Panc1 (cell line): Measurements from ENCODE around the gene KAT7. TPM values are rescaled to one million over a fixed set of nuclear protein-coding genes. Genes with fewer than 3 reads are reported as not detected.

ENCODE experiments used
- ATAC-seq: fragments of 200-7000 bp; cut with Tn5 transposase; 2 replicates; pipeline ENCODE4 v1.9.1; 2020; ENCODE audit warnings: mild to moderate bottlenecking, moderate library complexity
- BruUV-seq: library from RNA; stranded (reverse); fragments of 400-500 nt; replicated peaks from 2 replicates; lab custom pipeline; 2021; lab: Mats Ljungman, UMichigan
- CTCF ChIA-PET: fragments of 300-600 bp; sonication (Branson Sonifier 250); formaldehyde crosslinking; loops from one replicate; lab custom pipeline; 2022; ENCODE audit warnings: antibody characterized with exemption; lab: Charles Lee
- POLR2A ChIA-PET: fragments of 300-600 bp; sonication (Branson Sonifier 250); formaldehyde crosslinking; loops from one replicate; lab custom pipeline; 2022; ENCODE audit warnings: antibody characterized with exemption; lab: Charles Lee
- DNase-seq: peaks from one replicate; pipeline ENCODE4 v3.0.0-alpha.2; 2010; ENCODE audit warnings: low read depth, low spot score
- H3K27ac ChIP-seq: 2 replicates; pipeline ENCODE4 v1.5.1; 2011; ENCODE audit warnings: mild to moderate bottlenecking, low read length, inconsistent platforms
- H3K27me3 ChIP-seq: fragments of 200-500 bp; sonication (Bioruptor generic); 2 replicates; pipeline ENCODE4 v1.6.0; 2014; ENCODE audit warnings: low read length, inconsistent platforms; ENCODE audit not compliant: control insufficient read depth, insufficient read depth
- H3K36me3 ChIP-seq: fragments of 200-500 bp; sonication (Bioruptor generic); 2 replicates; pipeline ENCODE4 v1.5.1; 2014; ENCODE audit warnings: inconsistent platforms, mild to moderate bottlenecking, low read length, moderate library complexity; ENCODE audit not compliant: control insufficient read depth, insufficient read depth
- H3K4me1 ChIP-seq: 2 replicates; pipeline ENCODE4 v1.5.1; 2011; ENCODE audit warnings: inconsistent platforms, mild to moderate bottlenecking, low read length, moderate library complexity; ENCODE audit not compliant: control insufficient read depth, insufficient read depth
- H3K4me3 ChIP-seq, 2 experiments: 2 replicates each; pipeline ENCODE4 v1.5.1; 2011 to 2012; ENCODE audit warnings: low read depth in 2 of 2, low read length in 2 of 2, mild to moderate bottlenecking in 2 of 2, inconsistent platforms in 1 of 2, moderate library complexity in 1 of 2
- H3K9me3 ChIP-seq: fragments of 200-500 bp; sonication (Bioruptor generic); 2 replicates; pipeline ENCODE4 v1.5.1; 2014; ENCODE audit warnings: low read depth, mild to moderate bottlenecking, inconsistent platforms, low read length, moderate library complexity; ENCODE audit not compliant: control insufficient read depth, insufficient read depth
- POLR2AphosphoS5 ChIP-seq: IDR thresholded peaks from 2 replicates; pipeline ENCODE4 v1.6.1; 2012; ENCODE audit warnings: mild to moderate bottlenecking, low read depth, low read length, moderate library complexity
- SIN3A ChIP-seq: IDR thresholded peaks from 2 replicates; pipeline ENCODE4 v1.6.1; 2012; ENCODE audit warnings: low read depth, mild to moderate bottlenecking, low read length, moderate library complexity, borderline replicate concordance; ENCODE audit not compliant: insufficient read depth
- TCF7L2 ChIP-seq: IDR thresholded peaks from 2 replicates; pipeline ENCODE4 v1.6.1; 2011; ENCODE audit warnings: mild to moderate bottlenecking, low read depth, low read length, inconsistent platforms
- in situ Hi-C: cut with HindIII; loops from 2 replicates; pipeline ENCODE4 v1.10.0; 2016; ENCODE audit warnings: low sequenced_read_pairs, low pct_unique_long_range_greater_than_20kb
- intact Hi-C: fragments of 100-400 bp; cut with micrococcal nuclease; formaldehyde crosslinking; loops from one replicate; pipeline ENCODE4 v1.10.0; 2022; ENCODE audit not compliant: unreplicated experiment
- total RNA-seq: library from RNA; stranded (reverse); gene quantifications from one replicate; pipeline ENCODE4 v1.2.1, GENCODE V29; 2021; ENCODE audit not compliant: unreplicated experiment
- TF ChIP-seq, protein P1 (sequence below), 2 experiments: IDR thresholded peaks; 2 replicates each; pipeline ENCODE4 v1.6.1; 2011 to 2012; ENCODE audit warnings: low read depth in 2 of 2, control low read depth in 1 of 2, low read length in 1 of 2, mild to moderate bottlenecking in 1 of 2, moderate library complexity in 1 of 2; ENCODE audit not compliant: insufficient read depth in 1 of 2
- TF ChIP-seq, protein P2 (sequence below): fragments of 450-650 bp; IDR thresholded peaks from 2 replicates; pipeline ENCODE4 v1.5.1; 2017; ENCODE audit warnings: mild to moderate bottlenecking

The KAT7 gene
- total RNA-seq, 1 experiment from 2014 or later, result 69.0 TPM

DNA sequence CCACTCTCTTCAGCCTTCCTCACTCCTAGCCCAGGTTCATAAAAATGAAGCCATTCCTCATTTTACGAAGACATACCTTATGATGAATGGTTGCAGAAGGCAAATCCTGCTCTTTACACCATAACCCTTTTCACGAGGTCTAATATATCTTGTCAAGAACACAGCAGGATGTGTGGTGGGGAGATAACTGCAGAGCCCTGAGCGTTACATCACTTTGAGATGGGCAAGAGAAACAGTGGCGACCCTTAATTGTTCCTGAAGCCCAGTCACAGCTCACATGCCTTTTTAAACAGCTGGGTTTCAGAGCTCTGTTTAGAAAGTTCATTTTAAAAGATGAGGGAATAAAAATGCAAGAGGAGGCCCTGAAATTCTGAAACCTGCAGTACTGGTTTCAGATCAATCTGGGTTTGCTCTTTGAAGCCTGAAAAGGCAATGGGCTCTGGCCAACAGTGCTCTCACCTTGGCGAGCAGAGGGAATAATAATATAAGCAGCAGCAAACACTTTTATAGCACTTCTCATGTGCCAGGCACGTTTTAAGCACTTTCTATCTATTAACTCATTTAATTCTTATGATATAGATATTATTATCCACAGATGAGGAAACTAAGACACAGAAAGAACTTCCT lies 27.4 kb upstream of the KAT7 start:
- POLR2A ChIA-PET, result no interaction called here
- no TSS peak for BruUV-seq
- no peak overlapping the region for H3K4me3 ChIP-seq
- no peaks in the 10 kb centered on the region for H3K9me3 ChIP-seq
- no peak for TF ChIP-seq TCF7L2
- no peak for TF ChIP-seq SIN3A
- TF ChIP-seq, protein P1, sequence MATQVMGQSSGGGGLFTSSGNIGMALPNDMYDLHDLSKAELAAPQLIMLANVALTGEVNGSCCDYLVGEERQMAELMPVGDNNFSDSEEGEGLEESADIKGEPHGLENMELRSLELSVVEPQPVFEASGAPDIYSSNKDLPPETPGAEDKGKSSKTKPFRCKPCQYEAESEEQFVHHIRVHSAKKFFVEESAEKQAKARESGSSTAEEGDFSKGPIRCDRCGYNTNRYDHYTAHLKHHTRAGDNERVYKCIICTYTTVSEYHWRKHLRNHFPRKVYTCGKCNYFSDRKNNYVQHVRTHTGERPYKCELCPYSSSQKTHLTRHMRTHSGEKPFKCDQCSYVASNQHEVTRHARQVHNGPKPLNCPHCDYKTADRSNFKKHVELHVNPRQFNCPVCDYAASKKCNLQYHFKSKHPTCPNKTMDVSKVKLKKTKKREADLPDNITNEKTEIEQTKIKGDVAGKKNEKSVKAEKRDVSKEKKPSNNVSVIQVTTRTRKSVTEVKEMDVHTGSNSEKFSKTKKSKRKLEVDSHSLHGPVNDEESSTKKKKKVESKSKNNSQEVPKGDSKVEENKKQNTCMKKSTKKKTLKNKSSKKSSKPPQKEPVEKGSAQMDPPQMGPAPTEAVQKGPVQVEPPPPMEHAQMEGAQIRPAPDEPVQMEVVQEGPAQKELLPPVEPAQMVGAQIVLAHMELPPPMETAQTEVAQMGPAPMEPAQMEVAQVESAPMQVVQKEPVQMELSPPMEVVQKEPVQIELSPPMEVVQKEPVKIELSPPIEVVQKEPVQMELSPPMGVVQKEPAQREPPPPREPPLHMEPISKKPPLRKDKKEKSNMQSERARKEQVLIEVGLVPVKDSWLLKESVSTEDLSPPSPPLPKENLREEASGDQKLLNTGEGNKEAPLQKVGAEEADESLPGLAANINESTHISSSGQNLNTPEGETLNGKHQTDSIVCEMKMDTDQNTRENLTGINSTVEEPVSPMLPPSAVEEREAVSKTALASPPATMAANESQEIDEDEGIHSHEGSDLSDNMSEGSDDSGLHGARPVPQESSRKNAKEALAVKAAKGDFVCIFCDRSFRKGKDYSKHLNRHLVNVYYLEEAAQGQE (IDR thresholded peaks at IDR 0.05; ENCODE audit: insufficient read depth in 1 of 2, low read depth in 2 of 2, low read length in 1 of 2), result no peak
- TF ChIP-seq POLR2AphosphoS5, result no peak
- TF ChIP-seq, protein P2, sequence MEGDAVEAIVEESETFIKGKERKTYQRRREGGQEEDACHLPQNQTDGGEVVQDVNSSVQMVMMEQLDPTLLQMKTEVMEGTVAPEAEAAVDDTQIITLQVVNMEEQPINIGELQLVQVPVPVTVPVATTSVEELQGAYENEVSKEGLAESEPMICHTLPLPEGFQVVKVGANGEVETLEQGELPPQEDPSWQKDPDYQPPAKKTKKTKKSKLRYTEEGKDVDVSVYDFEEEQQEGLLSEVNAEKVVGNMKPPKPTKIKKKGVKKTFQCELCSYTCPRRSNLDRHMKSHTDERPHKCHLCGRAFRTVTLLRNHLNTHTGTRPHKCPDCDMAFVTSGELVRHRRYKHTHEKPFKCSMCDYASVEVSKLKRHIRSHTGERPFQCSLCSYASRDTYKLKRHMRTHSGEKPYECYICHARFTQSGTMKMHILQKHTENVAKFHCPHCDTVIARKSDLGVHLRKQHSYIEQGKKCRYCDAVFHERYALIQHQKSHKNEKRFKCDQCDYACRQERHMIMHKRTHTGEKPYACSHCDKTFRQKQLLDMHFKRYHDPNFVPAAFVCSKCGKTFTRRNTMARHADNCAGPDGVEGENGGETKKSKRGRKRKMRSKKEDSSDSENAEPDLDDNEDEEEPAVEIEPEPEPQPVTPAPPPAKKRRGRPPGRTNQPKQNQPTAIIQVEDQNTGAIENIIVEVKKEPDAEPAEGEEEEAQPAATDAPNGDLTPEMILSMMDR, result no peak
- DNase-seq (no peak), ATAC-seq (no peak)
- H3K27me3 ChIP-seq, result peaks cover 16% of the 10 kb centered on the region; the same call in 1 of the 2 replicates
- H3K4me1 ChIP-seq, result peaks cover 11% of the 10 kb centered on the region
- intact Hi-C loops, result no loop called here
- in situ Hi-C loops, result no loop called here
- H3K36me3 ChIP-seq, result peaks cover 3% of the 10 kb centered on the region; the same call in 1 of the 2 replicates
- CTCF ChIA-PET, result no interaction called here
- no peak overlapping the region for H3K27ac ChIP-seq

DNA sequence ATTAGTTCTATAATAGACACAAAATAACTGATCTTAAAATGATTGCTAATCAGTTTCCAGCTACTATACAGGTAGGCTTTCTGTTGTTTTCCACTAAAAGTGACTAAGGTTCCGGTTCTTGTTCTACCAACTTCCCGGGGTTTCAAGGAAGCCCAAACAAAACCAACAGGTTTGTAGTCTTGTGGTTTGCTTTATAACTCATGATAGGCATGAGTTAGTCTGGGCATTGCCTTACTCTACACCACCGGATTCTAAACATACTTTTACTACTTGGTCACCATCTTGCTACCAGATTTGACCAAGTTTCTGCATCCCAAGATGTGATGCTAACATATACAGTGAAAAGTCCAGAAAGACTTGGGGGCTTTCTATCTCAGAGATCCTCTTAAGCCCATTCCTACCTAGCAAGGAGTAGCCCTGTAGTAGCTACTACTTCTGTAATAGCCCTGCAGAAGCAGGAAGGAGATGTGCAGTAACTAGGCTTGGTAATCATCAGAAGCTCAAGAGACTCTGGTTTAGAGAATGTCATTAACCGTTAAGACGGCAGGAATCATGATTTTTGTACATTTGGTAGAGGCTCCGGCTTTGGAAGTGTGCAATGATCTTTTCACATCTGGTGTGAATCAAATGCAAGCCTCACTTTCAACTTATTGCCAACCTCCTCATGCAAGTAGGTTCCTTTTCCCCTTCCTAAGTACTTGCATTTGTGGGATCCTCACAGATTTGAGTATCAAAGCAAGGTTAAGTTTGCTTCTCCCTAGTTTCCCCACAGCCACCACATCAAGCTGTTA lies 26.1 kb upstream of the KAT7 start:
- Histone ChIP-seq H3K27me3 (peaks cover 21% of the 10 kb centered on the region; the same call in 1 of the 2 replicates), H3K4me1 (peaks cover 11% of the 10 kb centered on the region), H3K9me3 (no peaks in the 10 kb centered on the region), H3K4me3 (no peak overlapping the region; a peak in 1 of 4 replicates), H3K36me3 (peaks cover 3% of the 10 kb centered on the region; the same call in 1 of the 2 replicates), H3K27ac (no peak overlapping the region)
- DNase-seq (no peak), ATAC-seq (no peak)
- in situ Hi-C loops (no loop called here), intact Hi-C loops (no loop called here)
- BruUV-seq, result no TSS peak
- no peak for TF ChIP-seq POLR2AphosphoS5
- TF ChIP-seq, protein P2, result no peak
- TF ChIP-seq SIN3A, result no peak
- ChIA-PET CTCF (no interaction called here), POLR2A (no interaction called here)
